Parathyroid adenoma (tissue), 2 donors: ENCODE measurements around the gene MRFAP1.

Experiments used
- H2AFZ ChIP-seq: fragments of 300-600 bp; sonication (generic); one replicate; pipeline ENCODE4 v1.7.0; 2017; ENCODE audit warnings: antibody characterized with exemption, mild to moderate bottlenecking
- H3K27ac ChIP-seq: fragments of 300-600 bp; sonication (generic); one replicate; pipeline ENCODE4 v1.7.0; 2017
- H3K27me3 ChIP-seq: fragments of 300-600 bp; sonication (generic); one replicate; pipeline ENCODE4 v1.7.0; 2017; ENCODE audit warnings: low read length; ENCODE audit not compliant: control insufficient read depth, insufficient read depth
- H3K36me3 ChIP-seq: fragments of 300-600 bp; sonication (generic); one replicate; pipeline ENCODE4 v1.7.0; 2017; ENCODE audit warnings: low read length; ENCODE audit not compliant: control insufficient read depth, insufficient read depth
- H3K4me1 ChIP-seq: fragments of 300-600 bp; sonication (generic); one replicate; pipeline ENCODE4 v1.7.0; 2017; ENCODE audit warnings: control low read depth
- H3K4me2 ChIP-seq: fragments of 300-600 bp; sonication (generic); one replicate; pipeline ENCODE4 v1.7.0; 2017; ENCODE audit warnings: low read length
- H3K4me3 ChIP-seq: fragments of 300-600 bp; sonication (generic); one replicate; pipeline ENCODE4 v1.7.0; 2017; ENCODE audit warnings: low read depth, low read length
- H3K79me2 ChIP-seq: fragments of 300-600 bp; sonication (generic); one replicate; pipeline ENCODE4 v1.7.0; 2017; ENCODE audit warnings: control low read depth
- H3K9ac ChIP-seq: fragments of 300-600 bp; sonication (generic); one replicate; pipeline ENCODE4 v1.7.0; 2017; ENCODE audit warnings: mild to moderate bottlenecking
- H3K9me3 ChIP-seq: fragments of 300-600 bp; sonication (generic); one replicate; pipeline ENCODE4 v1.7.0; 2017; ENCODE audit warnings: low read length; ENCODE audit not compliant: control insufficient read depth
- CTCF ChIP-seq: fragments of 300-600 bp; sonication (generic); IDR thresholded peaks from one replicate; pipeline ENCODE4 v1.7.0; 2017; ENCODE audit warnings: antibody characterized with exemption, mild to moderate bottlenecking
- donor health status: primary hyperparathyroidism.

MRFAP1 gene

DNA sequence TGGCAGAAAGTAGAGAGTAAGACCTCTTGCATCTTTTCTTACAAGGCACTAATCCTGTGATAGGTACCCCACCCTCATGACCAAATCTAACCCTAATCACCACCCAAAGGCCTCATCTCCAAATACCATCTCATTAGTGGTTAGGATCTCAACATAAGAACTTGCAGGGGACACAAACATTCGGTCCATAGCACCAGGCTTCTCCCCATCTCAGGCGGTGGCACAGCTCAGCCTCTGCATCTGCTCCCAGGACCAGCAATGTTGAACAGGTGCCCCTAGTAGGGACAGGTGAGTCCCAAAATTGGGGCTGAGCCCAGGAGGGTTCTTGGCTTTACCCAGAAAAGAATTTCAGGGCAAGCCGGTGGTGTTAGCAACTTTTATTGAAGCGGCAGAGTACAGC is 8.4 kb upstream of the MRFAP1 start:
- Histone ChIP-seq H3K79me2 (no peaks in the 10 kb centered on the region), H3K27me3 (no peaks in the 10 kb centered on the region), H2AFZ (no peak overlapping the region), H3K27ac (no peak overlapping the region), H3K9me3 (no peaks in the 10 kb centered on the region), H3K4me1 (no peaks in the 10 kb centered on the region), H3K4me3 (no peak overlapping the region), H3K4me2 (no peak overlapping the region), H3K36me3 (no peaks in the 10 kb centered on the region), H3K9ac (no peak overlapping the region)
- TF ChIP-seq CTCF: no peak

DNA sequence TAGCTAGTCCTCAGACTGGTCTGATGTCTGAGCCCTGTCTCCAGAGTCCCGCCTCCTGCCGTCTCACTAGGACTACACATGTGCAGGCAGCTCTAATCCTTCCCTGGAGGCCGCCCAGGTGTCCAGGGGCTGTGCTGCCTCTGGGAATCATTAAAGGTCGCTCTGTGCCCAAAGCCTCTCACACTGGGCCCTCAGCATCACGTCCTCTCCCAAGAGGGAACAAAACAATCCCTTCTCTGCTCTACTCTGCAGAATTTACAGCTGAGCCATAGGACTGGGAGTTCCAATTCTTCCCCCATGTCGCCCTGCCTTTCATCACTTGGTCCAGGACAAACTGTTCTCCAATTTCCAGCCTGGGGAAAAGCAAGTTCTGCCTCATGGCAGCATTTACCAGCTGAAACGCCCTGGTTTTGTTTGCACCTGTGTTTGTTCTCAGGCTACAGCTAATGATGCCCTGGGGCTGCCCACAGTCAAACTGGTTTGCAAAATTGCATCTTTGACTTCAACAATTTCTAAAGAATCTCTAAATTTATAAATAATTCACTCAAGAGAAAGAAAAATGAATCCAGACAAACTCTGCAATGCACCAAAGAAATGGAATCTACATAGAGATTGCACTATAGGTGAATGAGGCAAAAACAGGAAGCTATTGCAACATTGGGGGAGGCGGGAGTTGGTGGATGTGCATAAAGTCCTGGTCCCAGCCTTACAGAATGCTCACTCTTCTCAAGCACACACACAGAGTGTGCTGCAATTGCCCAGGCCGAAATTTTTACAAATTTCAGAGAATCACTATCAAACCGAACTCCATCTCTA is 7.2 kb upstream of the MRFAP1 start:
- Histone ChIP-seq H3K9me3 (no peaks in the 10 kb centered on the region), H3K4me3 (no peak overlapping the region), H3K4me2 (no peak overlapping the region), H3K4me1 (no peaks in the 10 kb centered on the region), H3K9ac (no peak overlapping the region), H2AFZ (no peak overlapping the region), H3K79me2 (no peaks in the 10 kb centered on the region), H3K36me3 (no peaks in the 10 kb centered on the region), H3K27me3 (no peaks in the 10 kb centered on the region), H3K27ac (no peak overlapping the region)
- no peak for TF ChIP-seq CTCF

DNA sequence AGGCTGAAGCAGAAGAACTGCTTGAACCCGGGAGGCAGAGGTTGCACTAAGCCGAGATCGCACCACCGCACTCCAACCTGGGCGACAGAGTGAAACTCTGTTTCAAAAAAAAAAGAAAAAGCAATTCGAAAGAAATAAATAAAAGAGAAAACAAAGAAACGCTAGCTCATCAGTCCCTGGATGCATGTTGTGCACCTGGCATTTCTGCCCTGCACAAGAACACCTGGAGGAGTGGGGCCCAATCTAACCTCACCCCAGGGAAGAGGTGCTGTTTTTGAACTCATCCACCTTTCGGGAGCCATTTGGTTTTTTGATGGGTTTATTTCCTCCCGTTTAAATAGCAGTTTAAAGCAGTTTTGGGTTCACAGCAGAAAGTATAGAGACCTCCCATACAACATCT is 5.7 kb upstream of the MRFAP1 start:
- no peak overlapping the region for H3K9ac ChIP-seq
- no peaks in the 10 kb centered on the region for H3K9me3 ChIP-seq
- H3K36me3 ChIP-seq: no peaks in the 10 kb centered on the region
- H3K4me1 ChIP-seq: no peaks in the 10 kb centered on the region
- no peaks in the 10 kb centered on the region for H3K79me2 ChIP-seq
- H3K4me2 ChIP-seq: no peak overlapping the region
- no peak overlapping the region for H2AFZ ChIP-seq
- TF ChIP-seq CTCF: no peak
- H3K27ac ChIP-seq: no peak overlapping the region
- H3K27me3 ChIP-seq: no peaks in the 10 kb centered on the region
- no peak overlapping the region for H3K4me3 ChIP-seq

DNA sequence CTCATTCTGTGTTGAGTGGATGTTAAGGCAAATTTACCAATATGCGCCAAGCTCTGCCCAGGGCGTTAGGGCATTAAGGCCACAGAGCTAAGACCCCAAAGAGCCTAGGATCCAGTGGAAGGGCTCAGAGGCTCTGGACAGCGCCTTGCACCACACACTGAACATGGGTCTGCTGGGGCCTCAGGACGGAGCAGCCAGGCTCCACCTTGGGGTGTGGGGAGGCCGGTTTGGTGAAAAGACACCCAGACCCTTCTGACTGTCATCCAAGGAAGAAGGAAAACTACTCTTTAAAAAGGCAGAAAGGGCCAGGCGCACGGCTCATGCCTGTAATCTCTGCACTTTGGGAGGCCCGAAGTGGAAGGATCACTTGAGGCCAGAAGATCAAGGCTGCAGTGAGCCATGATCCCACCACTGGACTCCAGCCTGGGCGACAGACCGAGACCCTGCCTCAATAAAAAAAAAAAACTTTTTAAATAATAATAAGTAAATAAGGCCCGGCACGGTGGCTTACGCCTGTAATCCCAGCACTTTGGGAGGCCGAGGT is 1.3 kb upstream of the MRFAP1 start:
- Histone ChIP-seq H3K9me3 (no peaks in the 10 kb centered on the region), H3K27me3 (no peaks in the 10 kb centered on the region), H3K79me2 (peaks cover 2% of the 10 kb centered on the region), H3K4me1 (peaks cover 5% of the 10 kb centered on the region), H3K27ac (no peak overlapping the region), H3K4me3 (no peak overlapping the region), H3K36me3 (no peaks in the 10 kb centered on the region), H2AFZ (no peak overlapping the region), H3K4me2 (no peak overlapping the region), H3K9ac (no peak overlapping the region)
- TF ChIP-seq CTCF: no peak
